NCI-H2227 (cell line): ENCODE data around the gene UPP2.

Experiments used
- DNase-seq: peaks from one replicate; lab custom pipeline; 2025; ENCODE audit not compliant: unreplicated experiment; lab: John Stamatoyannopoulos, UW

Gene UPP2

DNA sequence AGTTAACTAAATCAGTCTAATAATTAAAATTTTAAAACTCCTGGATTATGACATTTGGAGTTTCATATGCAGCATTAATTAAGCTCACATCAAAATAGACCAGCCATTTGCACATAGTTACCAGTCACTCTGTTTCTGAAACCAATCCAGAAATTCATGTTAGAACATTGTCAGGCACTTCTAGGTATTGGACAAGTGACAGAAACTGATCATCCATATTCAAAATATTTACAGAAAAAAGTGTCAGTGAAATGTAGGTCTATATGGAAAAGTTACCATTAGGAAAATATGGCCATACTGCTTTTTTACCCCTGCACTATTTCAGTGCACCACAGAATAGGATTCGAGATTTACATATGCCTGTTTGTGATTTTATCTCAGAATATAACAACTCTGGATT lies 33.4 kb downstream of the UPP2 start:
- no peak for DNase-seq

DNA sequence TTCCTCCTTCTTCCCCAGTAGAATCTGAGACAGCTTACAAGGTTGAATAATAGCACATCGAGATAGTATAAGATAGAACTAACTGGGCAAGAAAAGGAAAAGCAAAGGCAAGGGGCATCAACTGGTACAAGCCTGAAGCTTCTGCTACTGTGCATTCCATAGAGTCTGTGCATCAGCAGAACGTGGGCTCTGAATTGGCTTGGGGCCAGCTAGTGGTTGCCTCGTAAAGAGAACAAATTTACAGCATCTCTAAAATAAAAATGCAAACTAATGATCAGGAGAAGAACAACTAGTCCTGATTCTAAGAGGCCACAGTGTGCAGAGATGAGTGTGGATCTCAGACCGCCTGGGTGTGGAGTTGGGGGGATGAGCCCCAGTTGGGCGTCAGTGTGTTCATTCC lies 36.6 kb downstream of the UPP2 start:
- DNase-seq: no peak

DNA sequence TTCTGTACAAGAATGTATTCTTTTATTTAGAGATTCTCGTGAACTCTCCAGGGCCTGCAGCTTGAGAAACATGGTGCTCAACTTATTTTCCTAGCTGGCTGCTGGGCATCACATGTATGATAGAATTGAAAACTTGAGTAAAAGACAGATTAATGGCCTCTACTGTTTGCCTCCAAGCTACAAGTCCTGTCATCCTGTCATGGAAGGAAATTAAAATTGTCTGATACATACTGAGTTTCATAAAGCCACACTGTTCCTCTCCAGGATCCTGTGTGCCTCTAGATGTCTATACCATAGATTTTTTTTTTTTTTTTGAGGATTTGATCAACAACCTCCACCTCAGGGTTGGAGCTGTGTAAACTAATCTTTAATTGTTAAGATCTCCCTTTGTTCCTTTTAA lies 38.5 kb downstream of the UPP2 start:
- no peak for DNase-seq

DNA sequence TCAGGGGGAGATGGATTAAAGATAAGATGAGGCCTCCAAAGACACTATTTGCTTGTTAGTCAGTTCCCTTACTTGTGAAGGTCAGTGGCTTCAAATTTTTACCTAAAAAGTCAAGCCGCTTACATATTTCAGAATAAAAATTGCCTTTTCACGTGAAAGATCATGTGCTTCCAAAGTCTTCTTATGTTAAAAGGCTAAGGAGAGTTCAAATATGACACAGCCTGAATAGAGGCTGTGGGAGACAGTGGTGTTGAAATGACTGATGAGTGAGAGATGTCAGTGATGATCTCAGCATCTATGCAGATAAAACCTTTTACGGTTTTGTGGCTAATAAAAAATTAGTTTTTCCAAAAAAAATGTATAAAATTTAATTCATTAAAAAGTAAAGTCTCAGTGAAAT lies 40.5 kb downstream of the UPP2 start:
- no peak for DNase-seq

DNA sequence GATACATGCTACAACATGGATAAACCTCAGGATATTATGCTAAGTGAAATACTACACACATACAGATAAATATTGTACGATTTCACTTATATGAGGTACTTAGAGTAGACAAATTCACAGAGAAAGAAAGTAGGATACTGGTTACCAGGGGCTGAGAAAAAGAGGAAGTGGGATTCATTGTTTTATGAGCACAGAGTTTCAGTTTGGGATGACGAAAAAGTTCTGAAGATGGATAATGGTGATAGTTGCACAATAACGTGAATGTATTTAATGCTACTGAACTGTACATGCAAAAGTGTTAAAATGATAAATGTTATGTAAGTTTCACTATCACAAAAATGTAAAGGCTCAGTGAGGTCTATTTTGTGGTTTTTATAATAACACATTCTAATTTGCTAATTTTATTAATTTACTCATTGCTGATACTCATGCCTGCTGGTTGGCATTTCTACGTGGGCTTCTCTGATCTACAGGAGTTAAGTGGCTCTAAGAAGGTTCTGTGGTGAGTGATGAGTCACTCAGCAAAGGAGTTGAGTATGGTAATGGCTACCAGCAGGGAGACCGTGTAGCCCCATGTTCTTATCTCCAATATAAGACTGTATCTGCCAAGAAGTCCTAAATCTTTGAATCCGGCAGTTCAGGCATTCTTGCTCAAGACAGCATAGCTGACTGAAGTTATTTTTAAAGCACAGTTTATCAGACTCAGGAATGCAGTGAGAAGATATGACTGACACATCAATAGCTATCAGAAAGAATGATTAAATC lies 41.1 kb downstream of the UPP2 start:
- no peak for DNase-seq

DNA sequence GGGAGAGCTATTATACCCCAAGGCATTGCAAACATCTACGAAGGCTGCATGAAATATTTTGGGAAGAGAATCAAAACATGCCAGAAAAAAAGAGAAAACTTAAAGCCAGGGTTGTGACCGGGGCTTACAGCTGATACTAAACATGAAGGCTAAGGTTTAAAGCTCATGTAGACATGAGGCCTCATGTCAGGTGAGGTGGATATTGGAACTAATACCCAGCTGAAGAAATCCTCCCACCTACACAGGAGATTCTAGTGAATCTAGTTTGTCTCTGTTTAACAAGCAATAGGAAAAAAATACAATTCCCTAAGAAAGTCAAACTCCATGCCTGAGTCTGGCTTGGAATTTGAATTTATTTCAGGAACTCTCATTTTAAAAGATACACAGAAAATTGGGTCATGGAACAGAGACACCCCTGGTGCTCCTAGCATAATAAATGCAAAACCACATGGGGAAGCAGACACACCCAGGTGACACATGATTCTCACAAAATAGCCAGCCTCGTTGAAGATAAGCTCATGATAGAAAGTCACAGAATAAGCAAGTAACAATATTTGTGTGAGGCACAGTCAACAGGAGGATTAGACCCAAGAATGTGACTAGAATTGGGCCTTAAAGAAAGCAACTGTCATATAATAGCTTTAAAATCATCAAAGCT lies 42.2 kb downstream of the UPP2 start:
- no peak for DNase-seq

DNA sequence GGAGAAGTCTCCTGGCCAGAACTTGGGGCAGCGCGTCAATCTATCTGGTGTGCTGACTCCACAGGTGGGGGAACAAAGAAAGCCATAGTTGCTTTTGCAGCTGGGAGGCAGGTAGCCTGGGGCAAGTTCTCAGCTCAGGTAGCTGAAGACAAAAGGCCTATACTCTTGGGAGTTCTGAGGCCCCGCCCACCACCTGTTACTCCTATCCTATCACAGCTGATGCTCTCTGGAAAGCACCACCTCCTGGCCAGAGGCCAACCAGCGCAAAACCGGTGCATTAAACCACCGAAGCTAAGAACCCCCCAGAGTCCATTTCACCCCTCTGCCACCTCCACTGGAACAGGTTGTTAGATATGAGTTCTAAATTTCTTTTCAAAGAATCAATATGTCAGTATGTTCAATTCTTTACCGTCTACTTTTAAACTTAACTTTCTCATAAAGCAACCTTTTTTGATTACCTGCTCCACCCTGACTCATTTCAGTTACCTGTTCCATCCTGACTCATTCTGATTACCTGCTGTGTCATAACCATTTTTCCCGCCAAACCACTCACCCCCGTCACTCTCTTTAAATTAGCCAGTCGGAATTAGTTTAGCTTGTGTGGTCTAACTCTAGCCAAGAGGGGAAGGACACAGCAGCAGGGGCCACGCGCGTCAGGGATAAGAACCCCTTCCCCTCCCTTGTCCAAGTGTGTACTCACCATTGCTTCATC lies 43.4 kb downstream of the UPP2 start:
- no peak for DNase-seq

DNA sequence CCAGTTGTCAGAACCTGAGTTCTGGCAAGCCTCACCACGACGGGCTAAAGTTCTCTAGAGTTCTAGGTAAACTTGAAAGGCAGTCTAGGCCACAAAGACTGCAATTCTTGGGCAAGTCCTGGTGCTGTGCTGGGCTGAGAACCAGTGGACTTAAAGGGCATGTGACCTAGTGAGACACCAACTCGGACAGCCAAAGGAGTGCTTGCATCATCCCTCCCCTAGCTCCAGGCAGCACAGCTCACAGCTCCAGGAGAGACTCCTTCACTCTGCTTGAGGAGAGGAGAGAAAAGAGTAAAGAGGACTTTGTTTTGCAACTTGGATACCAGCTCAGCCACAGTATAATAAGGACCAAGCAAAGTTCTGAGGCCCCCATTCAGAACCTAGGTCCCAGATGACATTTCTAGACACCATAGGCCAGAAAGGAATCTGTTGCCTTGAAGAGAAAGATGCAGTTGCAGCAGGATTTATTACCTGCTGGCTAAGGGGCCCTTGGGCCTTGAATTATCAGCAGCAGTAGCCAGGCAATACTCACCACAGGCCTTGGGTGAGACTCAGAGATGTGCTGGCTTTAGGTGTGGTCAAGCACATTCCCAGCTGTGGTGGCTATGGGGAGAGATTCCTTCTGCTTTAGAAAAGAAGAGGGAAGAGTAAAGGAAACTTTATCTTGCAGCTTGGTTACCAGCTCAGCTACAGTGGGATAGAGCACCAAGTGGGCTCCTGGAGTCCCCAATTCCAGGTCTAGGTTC lies 51.8 kb downstream of the UPP2 start:
- no peak for DNase-seq

DNA sequence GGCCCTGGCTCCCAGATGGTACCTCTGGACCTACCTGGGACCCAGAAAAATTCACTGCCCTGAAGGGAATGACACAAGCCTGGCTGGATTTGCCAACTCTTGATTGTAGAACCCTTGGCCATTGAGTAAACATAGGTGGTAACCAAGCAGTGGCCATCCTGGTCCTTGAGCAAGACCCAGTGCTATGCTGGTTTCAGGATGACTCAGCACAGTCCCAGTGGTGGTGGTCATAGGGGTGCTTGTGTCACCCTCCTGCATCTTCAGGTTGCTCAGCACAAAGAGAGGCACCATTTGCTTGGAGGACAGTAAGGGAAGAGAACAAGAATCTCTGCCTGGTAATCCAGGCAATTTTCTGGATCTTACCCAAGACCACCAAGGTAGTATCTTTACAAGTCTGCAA lies 52.9 kb downstream of the UPP2 start:
- DNase-seq: no peak

DNA sequence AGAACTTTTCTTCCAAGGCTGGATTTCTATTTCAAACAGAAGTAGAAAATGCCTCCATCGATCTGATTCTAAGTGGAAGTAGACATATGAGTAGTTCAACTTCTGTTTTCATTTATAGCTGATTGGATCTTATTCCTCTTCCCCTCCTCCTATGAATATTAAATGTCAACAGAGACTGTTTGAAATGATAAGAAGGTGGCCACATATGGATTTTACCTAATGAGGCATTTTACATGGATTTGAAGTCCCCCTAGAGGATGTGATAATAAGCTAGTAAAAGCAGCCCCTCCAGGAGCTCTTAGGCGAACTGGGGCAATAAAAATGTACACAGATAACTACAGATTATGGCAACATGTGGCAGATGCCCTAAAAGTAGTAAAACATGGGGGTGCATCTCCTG lies 71.0 kb downstream of the UPP2 start:
- DNase-seq: no peak

DNA sequence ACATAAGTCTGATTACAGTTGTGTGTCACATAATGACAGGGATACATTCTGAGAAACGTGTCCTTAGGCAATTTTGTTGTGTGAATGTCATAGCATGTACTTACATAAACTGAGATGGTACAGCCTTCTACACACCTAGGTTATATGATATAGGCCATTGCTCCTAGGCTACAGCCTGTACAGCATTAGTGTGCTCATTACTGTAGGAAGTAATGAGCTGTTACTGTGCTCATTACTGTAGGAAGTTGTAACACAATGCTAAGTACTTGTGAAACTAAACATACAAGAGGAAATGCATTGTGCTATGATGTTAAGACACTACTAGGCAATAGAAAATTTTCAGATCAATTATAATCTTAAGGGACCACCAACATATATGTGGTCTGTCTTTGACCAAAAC lies 72.8 kb downstream of the UPP2 start:
- DNase-seq: no peak

DNA sequence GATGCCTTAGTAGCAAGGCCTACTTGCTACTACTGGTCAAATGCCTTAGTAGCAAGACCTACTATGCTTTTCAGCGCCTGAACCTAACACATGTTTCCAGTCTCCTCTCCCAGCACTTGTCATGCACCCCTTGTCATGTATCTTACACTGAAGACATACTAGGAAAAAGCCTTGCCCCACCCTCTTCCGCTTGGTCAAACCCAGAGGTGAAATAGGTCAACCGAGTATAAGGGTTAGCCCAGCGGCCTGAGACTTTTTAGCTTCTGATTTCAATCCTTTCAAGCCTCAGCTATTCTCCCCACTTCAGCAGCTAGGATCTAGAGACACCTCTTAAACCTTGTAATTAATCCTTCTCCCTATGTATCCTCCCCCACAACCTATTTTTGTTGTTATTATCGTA lies 73.3 kb downstream of the UPP2 start:
- DNase-seq: no peak

DNA sequence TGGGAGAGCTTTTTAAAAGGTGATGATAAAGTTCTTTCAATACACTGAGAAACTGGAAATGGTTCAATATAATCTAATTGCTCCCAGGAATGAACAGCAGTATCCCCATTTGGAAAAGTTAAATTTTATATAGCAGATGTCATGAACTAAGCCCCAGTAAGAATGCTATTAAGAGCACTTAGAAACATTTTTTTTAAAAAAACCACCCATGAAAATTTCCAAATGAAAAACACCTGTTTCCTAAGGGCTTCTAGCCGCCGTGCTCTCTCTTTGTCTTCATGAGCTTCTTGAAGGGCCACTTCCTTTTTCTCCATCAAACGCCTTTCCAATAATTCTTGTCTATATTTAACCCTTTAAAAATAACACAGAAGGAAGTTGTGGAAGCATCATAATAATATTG lies 77.0 kb downstream of the UPP2 start:
- DNase-seq: no peak

DNA sequence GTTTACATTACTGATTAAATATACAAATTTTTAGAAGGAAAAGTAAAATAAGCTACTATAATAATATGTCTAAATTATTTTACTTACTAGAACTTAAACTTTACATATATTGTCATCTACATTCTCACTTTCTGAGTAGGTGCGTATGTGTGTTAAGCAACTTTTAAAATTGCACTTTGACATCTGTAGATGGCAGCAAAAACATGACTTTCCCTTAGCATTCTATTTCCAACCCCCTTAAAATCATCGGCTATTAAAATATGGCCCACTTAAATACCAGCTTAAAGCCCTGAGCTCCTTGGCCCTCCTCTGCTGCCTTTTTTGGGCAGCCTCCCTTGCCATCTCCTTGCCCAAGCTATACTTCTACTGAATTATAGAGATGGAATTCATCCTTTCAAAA lies 78.0 kb downstream of the UPP2 start:
- DNase-seq: peak; percentile 19

DNA sequence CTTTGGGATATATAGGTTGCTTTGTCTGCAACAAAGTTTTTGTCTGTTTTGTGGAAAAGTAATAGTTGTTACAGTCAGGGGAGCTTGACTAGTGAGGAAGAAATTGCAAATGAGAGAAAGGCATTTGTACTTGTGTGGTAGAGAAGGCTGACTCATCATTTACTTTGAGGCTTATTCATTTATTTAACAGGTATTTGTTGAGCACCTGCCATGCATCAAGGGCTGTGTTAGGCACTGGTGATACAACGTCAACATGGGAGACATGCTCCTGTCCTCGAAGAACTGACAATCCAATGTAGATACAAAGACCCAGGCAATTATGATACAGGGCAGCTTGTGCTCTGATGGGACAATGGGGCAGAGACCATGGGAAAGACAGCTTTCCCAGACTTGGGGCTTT lies 79.5 kb downstream of the UPP2 start:
- DNase-seq: no peak

DNA sequence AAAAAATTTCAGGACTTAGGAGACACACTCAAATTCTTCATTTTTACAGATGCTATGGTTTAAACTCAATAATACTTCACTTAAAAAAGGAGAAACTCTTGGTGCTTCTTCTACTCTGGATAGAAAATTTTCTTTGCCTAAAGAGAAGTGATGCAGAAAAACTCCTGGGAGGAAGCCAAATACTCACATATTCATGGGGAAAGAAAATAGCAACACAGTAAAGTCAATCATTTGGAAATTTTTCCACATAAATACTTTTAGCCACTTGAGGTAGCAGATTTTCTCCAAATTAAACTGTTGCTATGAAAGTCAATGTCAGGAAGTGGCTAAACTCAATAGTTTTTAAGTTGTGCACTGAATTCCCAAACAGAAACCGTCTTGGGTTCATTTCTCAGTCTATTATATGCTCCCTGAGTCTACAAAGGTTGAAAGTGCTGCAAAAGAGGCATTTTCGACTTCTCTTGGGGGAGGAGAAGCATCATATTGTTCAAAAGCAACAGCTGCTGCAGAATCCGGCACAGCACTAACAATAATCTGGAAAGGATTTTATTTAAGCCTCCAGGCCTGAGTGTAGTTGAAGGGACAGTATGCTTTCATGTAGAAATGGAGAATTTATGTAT lies 81.1 kb downstream of the UPP2 start:
- no peak for DNase-seq

DNA sequence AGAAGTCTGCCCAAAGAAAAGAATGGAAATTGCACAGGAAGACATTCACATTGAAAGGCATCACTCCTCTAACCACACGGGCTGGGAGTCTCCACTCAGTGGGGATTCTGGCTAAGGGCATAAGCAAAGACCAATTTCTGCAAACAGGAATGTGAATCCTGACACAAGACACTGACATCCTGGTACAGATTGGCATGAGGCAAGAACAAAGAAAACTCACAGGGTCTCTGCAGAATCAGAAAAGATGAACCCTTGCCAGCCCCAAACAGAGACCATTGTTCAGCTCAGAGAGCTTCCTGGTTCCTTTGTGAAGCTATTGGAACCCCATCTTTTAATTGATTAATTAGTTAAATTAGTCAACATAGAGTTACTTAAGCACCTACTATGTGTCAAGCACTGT lies 82.3 kb downstream of the UPP2 start:
- no peak for DNase-seq

DNA sequence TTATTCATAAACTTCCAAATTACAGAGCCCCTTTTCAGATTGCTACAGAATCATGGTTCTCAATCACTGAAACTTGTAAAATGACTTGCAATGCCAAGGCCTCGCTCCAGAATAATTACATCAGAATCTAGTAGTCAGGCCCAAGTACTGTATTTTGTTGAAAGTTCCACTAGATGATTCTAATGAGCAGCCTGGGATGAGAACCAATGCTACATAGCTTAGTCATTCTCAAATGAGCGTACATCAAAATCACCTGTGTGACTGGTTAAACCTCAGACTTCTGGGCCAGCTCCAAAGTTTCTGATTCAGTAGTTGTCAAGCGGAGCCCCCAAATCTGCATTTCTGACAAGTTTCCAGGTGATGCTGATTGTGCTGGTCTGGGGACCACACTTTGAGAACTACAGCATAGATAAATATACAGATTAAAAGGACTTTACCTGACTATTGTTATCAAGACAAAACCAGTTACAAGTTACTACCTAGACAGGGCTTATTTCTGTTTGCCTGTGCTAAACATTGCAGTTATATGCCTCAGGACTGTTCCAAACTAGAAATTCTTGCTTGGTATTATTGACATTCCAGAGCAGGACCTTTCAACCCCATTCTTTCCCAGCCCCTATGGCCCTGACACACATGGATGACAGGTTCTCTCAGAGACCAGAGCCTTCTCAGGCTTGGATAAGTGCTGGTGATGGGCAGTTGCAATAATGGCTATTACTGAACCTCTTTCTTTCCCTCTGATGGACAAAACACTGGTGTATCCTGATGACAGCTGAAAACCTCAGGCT lies 83.1 kb downstream of the UPP2 start:
- no peak for DNase-seq
